Measurements from ENCODE around the gene AKAP9.

- TF ChIP-seq ELK1 (CRISPR knock-in tag; IDR thresholded peaks at IDR 0.05) (no peak), FOS (IDR thresholded peaks at IDR 0.05; ENCODE audit: extremely low read depth, insufficient read length) (no peak), ETV6 (IDR thresholded peaks at IDR 0.05; ENCODE audit: borderline replicate concordance in 1 of 2, low read depth in 2 of 2, low read length in 1 of 2) (no peak), ETV6 (CRISPR knock-in tag; IDR thresholded peaks at IDR 0.05; ENCODE audit: borderline replicate concordance) (no peak)
These were observed 104.3 kb downstream of the AKAP9 start for GRCh38 chr7:92044940-92045339.
